Effector CD4-positive, alpha-beta T cell (primary cell): ENCODE data around the gene YTHDF2.

Experiments
- DNase-seq: peaks from one replicate; pipeline ENCODE4 v3.0.0-alpha.2; 2020

Gene YTHDF2

DNA sequence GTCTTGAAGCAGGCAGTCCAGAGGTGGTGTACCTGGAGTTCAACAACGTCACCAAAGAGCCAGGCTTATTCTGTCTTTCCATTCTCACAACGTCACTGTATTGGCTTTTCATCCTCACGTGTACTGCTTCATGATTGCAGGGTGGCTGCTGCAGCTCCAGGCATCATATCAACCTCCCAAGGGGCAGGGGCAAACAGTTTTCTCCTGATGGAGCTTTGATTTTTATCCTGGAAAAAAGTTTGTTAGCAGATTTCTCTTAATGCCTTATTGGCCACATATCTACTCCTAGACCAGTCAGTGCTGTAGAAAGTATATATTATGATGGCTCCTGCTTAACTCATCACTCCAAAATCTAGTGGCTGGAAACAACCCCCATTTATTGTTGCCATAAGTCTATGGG is 66.9 kb downstream of the YTHDF2 start:
- DNase-seq: no peak

DNA sequence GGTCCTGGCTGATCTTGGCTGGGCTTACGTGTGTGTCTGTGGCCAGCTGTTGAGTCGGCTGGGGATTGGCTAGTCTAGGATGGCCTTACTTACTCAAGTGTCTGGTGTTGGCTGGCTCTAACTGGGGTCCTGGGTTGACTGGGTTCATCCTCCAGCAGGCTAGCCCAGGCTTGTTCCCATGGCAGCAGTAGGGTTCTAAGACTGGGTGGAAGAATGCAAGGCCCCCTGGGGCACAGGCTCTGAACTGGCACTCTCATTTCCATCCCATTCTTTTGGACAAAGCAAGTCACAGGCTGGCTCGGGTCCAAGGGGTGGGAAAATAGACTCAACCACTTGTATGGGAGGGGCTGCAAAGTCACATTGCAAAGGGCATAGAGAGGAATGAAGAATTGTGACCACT is 67.3 kb downstream of the YTHDF2 start:
- no peak for DNase-seq

DNA sequence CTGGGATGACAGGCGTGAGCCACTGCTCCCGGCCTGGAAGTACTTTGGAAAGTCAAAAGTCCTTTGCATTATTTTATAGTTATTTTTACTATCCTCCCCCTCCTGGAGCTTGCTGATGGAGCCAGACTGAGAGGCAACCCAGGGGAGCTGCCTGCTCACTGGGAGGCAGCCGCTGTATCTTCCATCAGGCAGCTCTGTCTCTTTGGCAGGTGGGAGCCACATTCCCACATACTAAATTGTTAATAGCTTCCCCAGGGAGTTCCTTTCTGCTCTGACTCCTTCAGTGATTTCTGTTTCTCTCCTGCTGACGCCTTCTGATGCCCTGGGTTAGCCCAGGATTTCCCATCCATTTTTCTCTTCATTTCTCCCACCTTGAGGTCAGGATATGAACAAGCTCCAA is 70.3 kb downstream of the YTHDF2 start:
- DNase-seq: no peak

DNA sequence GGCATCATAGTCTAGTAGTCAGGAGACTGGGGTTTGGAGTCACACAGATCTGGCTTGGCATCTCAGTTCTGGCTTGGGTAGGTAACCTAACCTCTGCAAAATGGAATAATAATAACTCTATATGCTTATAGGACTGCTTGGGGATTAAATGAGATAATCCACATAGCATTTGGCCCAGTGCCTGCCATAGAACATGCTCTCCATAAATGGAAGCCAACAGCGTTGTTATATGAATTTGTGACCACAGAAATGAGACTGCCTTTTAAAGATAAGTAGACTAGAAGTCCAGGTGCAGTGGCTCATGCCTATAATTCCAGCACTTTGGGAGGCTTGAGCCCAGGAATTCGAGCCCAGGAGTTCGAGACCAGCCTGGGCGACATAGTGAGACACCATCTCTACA is 71.2 kb downstream of the YTHDF2 start:
- DNase-seq: no peak

DNA sequence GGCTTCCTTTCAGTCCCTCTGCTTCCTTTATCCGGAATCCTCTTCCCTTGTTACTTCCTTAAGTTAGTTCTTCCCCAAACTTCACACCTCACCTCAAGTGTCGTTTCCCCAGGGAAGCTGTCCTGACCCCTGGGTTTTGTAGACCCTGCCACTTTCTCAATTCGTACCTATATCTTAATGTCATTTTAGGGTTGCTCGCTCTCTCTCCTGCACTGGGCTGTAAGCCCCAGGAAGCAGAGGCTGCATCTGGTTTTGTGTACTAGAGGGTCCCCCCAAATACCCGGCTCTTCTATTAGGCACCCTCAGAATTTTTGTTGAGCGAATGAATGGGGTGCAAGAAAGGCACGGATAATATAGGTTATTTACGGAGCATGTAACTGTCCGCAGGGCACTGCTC is 74.6 kb downstream of the YTHDF2 start:
- no peak for DNase-seq

DNA sequence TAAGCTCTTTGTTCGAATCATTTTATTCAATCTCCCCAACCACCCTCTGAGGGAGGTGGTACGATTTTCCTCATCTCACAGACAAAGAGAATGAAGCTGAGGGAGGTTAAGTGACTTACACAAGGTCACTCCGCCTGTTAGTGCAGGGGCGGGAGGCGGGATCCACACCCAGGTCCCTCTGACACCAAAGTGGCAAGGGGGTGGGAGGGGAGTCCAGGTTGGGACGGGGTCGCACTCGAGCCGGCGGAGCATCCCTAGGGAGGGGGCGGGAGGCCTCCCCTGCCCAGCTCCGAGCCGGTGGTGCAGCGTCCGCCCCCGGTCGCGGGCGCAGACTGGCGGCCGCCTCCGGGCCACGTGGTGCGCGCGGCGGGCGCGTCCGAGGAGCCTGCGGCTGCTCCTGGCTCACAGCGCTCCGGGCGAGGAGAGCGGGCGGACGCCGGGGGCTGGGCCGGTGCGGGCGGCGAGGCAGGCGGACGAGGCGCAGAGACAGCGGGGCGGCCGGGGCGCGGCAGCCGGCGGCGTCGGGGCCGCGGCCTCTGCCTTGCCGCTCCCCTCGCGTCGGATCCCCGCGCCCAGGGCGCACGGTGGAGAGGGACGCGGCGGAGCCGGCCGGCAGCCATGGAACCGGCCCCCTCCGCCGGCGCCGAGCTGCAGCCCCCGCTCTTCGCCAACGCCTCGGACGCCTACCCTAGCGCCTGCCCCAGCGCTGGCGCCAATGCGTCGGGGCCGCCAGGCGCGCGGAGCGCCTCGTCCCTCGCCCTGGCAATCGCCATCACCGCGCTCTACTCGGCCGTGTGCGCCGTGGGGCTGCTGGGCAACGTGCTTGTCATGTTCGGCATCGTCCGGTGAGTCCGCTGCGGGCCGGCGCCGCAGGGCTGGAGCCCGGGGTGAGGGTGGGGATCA is 75.3 kb downstream of the YTHDF2 start, which contains the start of gene OPRD1:
Gene OPRD1, plus strand, starts transcription at position 405 of the 903 bp plus-strand sequence. Its CDS starts 214 bp downstream, at position 619.
- DNase-seq: no peak

DNA sequence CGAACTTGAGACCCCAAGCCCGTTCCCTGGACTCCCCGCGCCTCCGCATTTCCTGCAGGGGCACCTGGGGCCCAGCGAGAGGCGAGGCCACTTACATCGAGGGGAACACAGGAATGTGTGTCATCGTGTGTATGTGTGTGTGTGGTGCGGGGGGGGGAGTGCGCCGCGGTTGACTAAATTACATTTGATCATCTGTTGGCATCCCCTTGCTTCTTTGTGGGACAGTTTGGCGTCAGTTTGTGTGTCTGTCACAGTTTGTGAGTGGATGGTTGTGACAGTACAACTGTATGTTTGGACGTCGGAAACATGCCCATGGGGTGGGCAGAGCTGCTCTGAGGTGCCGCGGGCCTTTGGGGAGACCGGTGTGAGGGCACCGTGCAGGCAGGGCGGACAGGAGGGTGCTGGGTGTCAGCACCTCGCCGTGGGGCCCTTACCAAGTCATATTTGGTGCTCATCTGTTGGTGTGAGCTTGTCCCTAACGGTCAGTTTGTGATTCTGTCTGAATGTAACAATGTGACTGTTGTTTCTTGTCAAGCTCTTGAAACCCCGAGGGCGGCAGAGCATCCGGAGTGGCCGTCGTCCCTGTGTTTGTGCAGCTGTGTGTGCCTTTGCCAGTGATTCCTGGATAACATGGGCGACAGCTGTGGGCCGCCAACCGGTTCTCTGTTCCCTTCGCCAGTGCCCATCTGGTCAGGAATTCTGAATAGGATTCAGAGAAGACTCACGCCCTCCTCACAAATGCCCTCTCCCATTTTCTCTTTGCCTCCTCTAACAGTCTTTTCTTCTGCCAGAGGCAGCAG is 76.1 kb downstream of the YTHDF2 start:
- DNase-seq: no peak

DNA sequence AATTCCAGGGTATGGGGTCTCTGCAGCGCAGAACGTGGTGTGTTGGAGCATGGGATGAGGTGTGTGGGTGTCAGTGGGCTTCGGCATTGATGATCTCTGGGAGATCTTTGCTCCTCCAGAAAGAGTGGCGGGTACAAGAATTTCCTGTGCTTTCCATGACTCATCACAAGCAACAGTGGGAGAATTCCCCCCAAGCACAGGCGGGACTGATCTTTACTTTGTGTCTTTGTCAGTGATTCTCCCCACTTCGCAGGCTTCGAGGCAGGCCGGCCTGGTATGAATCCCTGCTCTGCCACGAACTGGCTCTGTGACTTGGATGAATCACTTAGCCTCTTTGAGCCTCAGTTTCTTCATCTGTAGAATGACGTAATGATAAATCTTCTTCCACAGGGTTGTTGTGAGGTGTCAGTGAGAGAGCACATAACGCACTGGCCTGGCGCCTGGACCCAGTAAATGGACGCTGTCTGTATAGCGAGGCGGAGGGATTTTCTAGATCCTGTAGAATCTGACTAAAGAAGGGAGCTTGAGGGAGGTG is 77.3 kb downstream of the YTHDF2 start:
- DNase-seq: no peak

DNA sequence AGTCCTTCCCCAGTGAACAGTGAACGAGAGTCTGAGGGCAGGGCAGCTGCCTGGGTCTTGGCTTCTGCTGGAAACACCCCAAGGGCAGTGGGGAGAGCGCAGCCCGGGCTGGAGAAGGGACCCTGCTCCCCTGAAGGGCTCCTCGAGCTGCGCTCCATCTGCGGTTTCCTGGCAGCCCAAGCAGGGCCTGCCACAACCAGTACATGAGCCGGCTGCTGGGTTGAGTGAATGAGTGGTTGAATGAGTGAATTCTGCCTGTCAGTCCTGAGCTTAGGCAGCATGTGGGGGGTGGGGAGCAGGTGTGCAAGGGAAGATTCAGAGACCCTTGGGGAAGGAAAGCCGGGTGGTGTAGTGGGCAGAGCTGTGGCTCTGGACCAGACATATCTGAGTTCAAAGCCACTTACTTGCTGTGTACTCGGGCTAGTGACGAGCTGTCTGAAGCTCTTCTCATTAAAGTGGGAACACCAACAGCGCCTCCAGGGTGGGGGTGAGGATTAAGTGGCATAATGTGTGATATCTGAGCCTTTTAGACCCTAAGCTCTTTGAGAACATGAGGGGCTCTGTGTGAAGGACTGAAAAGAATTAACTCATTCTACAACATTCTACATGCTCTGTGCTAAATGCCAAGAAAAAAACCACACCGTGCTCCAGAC is 78.9 kb downstream of the YTHDF2 start:
- no peak for DNase-seq

DNA sequence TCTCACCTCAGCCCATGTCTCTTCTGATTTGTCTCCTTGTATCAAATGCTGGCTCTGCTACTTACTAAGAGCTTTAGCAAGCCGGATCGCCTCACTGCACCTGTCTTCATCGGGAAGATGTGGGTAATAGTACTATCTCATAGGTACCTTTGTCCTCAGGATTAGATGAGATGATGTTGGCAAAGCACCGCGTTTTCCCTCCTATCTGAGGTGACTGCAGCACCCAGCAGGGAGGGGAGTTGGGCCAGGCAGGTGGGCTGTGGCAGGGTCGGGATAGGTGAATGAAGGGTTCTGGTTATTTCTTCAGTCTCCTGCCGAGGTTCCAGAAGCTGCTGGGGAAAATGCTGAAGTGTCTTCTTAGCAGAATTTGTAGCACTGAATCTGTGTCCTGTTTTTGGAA is 80.4 kb downstream of the YTHDF2 start:
- DNase-seq: no peak

DNA sequence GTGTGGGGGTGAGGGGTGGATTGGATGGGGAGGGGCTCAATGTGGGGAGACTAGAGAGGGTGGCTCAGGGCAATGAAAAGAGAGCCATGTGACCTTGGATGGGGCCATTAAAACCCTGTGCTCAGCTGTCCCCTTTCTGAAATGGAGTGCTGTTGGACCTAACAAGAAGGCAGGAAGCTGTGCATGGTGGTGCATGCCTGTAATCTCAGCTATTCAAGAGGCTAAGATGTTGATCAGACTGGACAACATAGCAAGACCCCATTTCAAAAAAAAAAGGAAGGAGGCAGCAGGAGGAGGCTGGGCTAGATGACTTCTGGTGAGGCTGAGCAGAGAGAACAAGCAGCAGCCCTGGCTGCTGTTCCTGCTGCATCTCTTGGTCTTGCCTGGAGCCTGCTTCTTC is 82.3 kb downstream of the YTHDF2 start:
- no peak for DNase-seq
